Activated CD8-positive, alpha-beta memory T cell treated with anti-CD3 and anti-CD28 coated beads, Interleukin-2, amount 50 U/mL, for 4 hours (primary cell): ENCODE data around the gene FLT3.

ENCODE experiments used
- DNase-seq: peaks from one replicate; pipeline ENCODE4 v3.0.0-alpha.2; 2020

Gene FLT3

GRCh38 chr13:27956576-27957300 is 143.6 kb downstream of the FLT3 start:
- DNase-seq: no peak

GRCh38 chr13:27955014-27955591 is 145.3 kb downstream of the FLT3 start:
- no peak for DNase-seq

- DNase-seq: no peak
These were observed 145.9 kb downstream of the FLT3 start for GRCh38 chr13:27954406-27954851.

- DNase-seq: peak; percentile 59
These were observed 146.5 kb downstream of the FLT3 start for GRCh38 chr13:27953676-27954405.
